Gastroesophageal sphincter (tissue), 3 donors: ENCODE results near the gene IRS2.
"Not testable (repeated sequence)": the region's sequence is repeated elsewhere in the genome, so short reads cannot be mapped to it uniquely, and the experiment has no call there.

Experiments
- CTCF ChIP-seq, 4 experiments: fragments of 200-600 bp in 2 of 4; fragments of 450-650 bp in 2 of 4; sonication (generic) in 1 of 4; IDR thresholded peaks; one replicate each; pipeline ENCODE4 v1.5.1; 2017 to 2019; ENCODE audit warnings: antibody characterized with exemption in 4 of 4, mild to moderate bottlenecking in 2 of 4, moderate library complexity in 2 of 4
- EP300 ChIP-seq: sonication (generic); formaldehyde crosslinking; IDR thresholded peaks from one replicate; pipeline ENCODE4 v1.6.1; 2017; ENCODE audit warnings: antibody characterized with exemption, mild to moderate bottlenecking

GRCh38 chr13:109828591-109829316, 42.4 kb upstream of the IRS2 start:
- TF ChIP-seq CTCF (IDR thresholded peaks at IDR 0.05); EP300: not testable (repeated sequence)
